ENCODE results near the gene WNT11.

The WNT11 gene

GRCh38 chr11:76217653-76218160 lies 11.4 kb upstream of the WNT11 start:
- DNase-seq = no peak

GRCh38 chr11:76216536-76217325 lies 10.4 kb upstream of the WNT11 start:
- DNase-seq = no peak

GRCh38 chr11:76215941-76216340 lies 9.6 kb upstream of the WNT11 start:
- no peak for DNase-seq

GRCh38 chr11:76214968-76215548 lies 8.8 kb upstream of the WNT11 start:
- DNase-seq = no peak

- no peak for DNase-seq
These were observed 7.9 kb upstream of the WNT11 start for GRCh38 chr11:76214186-76214585.

- DNase-seq = no peak
These were observed 6.1 kb upstream of the WNT11 start for GRCh38 chr11:76212086-76213035.

GRCh38 chr11:76210931-76211851 lies 4.9 kb upstream of the WNT11 start:
- DNase-seq = peak; percentile 51

- peak; percentile 77 for DNase-seq
These were observed 4.0 kb upstream of the WNT11 start for GRCh38 chr11:76209973-76210930.

GRCh38 chr11:76209375-76209972 lies 3.2 kb upstream of the WNT11 start:
- DNase-seq = peak; percentile 78

- DNase-seq = peak; percentile 88
These were observed 2.4 kb upstream of the WNT11 start for GRCh38 chr11:76208438-76209374.

GRCh38 chr11:76207642-76208401 lies 1.5 kb upstream of the WNT11 start:
- DNase-seq = peak; percentile 89

- DNase-seq = no peak
These were observed 300 bp downstream of the WNT11 start for GRCh38 chr11:76206077-76206326.

GRCh38 chr11:76205252-76206076 lies 838 bp downstream of the WNT11 start:
- no peak for DNase-seq

GRCh38 chr11:76203937-76204336 lies 2.4 kb downstream of the WNT11 start:
- no peak for DNase-seq

- no peak for DNase-seq
These were observed 3.0 kb downstream of the WNT11 start for GRCh38 chr11:76203131-76203925.

GRCh38 chr11:76201672-76202412 lies 4.5 kb downstream of the WNT11 start:
- DNase-seq = no peak
